GM12878 (cell line): ENCODE results near the gene PPP1R2B. TPM values are rescaled to one million over a fixed set of nuclear protein-coding genes. Genes with fewer than 3 reads are reported as not detected.

Experiments used
- ATAC-seq: fragments of 200-7000 bp; cut with Tn5 transposase; 3 replicates; pipeline ENCODE4 v1.9.1; 2020; ENCODE audit warnings: mild to moderate bottlenecking, moderate library complexity
- BruUV-seq: library from RNA; stranded (reverse); fragments of 400-500 nt; replicated peaks from 2 replicates; lab custom pipeline; 2021; lab: Mats Ljungman, UMichigan
- CTCF ChIA-PET: fragments of 300-600 bp; sonication (Branson Sonifier 250); formaldehyde crosslinking; extraction: SDS; loops from one replicate; lab custom pipeline; 2021; ENCODE audit warnings: inconsistent platforms; lab: Yijun Ruan, JAX
- POLR2A ChIA-PET: fragments of 350-600 bp; formaldehyde crosslinking; extraction: SDS; loops from one replicate; lab custom pipeline; 2021; ENCODE audit warnings: inconsistent platforms; lab: Charles Lee
- RAD21 ChIA-PET: fragments of 300-600 bp; sonication (Branson Sonifier 250); formaldehyde crosslinking; loops from one replicate; lab custom pipeline; 2023; ENCODE audit warnings: antibody characterized with exemption; ENCODE audit not compliant: unreplicated experiment; lab: Charles Lee
- SMC1A ChIA-PET: fragments of 300-600 bp; sonication (Branson Sonifier 250); formaldehyde crosslinking; loops from one replicate; lab custom pipeline; 2023; ENCODE audit not compliant: unreplicated experiment, uncharacterized antibody; lab: Charles Lee
- DNase-seq: peaks from one replicate; pipeline ENCODE4 v3.0.0-alpha.2; 2011; ENCODE audit warnings: low read depth, low spot score
- FAIRE-seq: peaks from 3 replicates; lab custom pipeline; 2011; peaks lifted over from hg19 to GRCh38; lab: Jason Lieb, UNC
- H2AFZ ChIP-seq: 2 replicates; pipeline ENCODE4 v1.6.0; 2011; ENCODE audit warnings: low read depth, low read length, control low read depth; ENCODE audit not compliant: control insufficient read depth
- H3K27ac ChIP-seq: 2 replicates; pipeline ENCODE4 v1.5.1; 2011; ENCODE audit warnings: control low read depth; ENCODE audit not compliant: control insufficient read depth, insufficient read depth
- H3K27me3 ChIP-seq, 2 experiments: replicated peaks in 1 of 2; 2 replicates each; pipeline versions ENCODE4 v1.6.0 to v1.6.1; 2011; ENCODE audit warnings: low read length in 1 of 2; ENCODE audit not compliant: control insufficient read depth in 2 of 2, insufficient read depth in 2 of 2
- H3K36me3 ChIP-seq, 2 experiments: 2 replicates each; pipeline ENCODE4 v1.5.1; 2011; ENCODE audit warnings: low read length in 1 of 2; ENCODE audit not compliant: control insufficient read depth in 2 of 2, insufficient read depth in 2 of 2
- H3K4me1 ChIP-seq: 2 replicates; pipeline ENCODE4 v1.6.1; 2011; ENCODE audit warnings: mild to moderate bottlenecking, low read length, moderate library complexity, mixed read lengths; ENCODE audit not compliant: control insufficient read depth, insufficient read depth
- H3K4me2 ChIP-seq: 2 replicates; pipeline ENCODE4 v1.6.0; 2011; ENCODE audit warnings: control low read depth; ENCODE audit not compliant: control insufficient read depth, insufficient read depth
- H3K4me3 ChIP-seq: fragments of 200-600 bp; sonication (generic); 2 replicates; pipeline ENCODE4 v1.5.1; 2016
- H3K79me2 ChIP-seq: 2 replicates; pipeline ENCODE4 v1.6.0; 2011; ENCODE audit warnings: low read length; ENCODE audit not compliant: control insufficient read depth, insufficient read depth
- H3K9ac ChIP-seq: 2 replicates; pipeline ENCODE4 v1.8.0; 2011; ENCODE audit warnings: low read length, control low read depth, mixed read lengths; ENCODE audit not compliant: control insufficient read depth, insufficient read depth
- H3K9me3 ChIP-seq: replicated peaks from 3 replicates; pipeline ENCODE4 v1.5.1; 2011; ENCODE audit warnings: mild to moderate bottlenecking, low read length; ENCODE audit not compliant: control insufficient read depth, insufficient read depth
- H4K20me1 ChIP-seq: 2 replicates; pipeline ENCODE4 v1.6.0; 2011; ENCODE audit not compliant: control insufficient read depth, insufficient read depth
- BCLAF1 ChIP-seq: fragments of 450-650 bp; IDR thresholded peaks from 2 replicates; pipeline ENCODE4 v1.6.1; 2017; ENCODE audit warnings: antibody characterized with exemption, mild to moderate bottlenecking, moderate library complexity
- CBX3 ChIP-seq: fragments of 200-600 bp; sonication (generic); IDR thresholded peaks from 2 replicates; pipeline ENCODE4 v1.6.1; 2016; ENCODE audit warnings: low read depth, borderline replicate concordance
- CEBPZ ChIP-seq: fragments of 150-350 bp; IDR thresholded peaks from 2 replicates; pipeline ENCODE4 v1.6.1; 2016; ENCODE audit warnings: low read depth, low read length
- MEF2A ChIP-seq: IDR thresholded peaks from 2 replicates; pipeline ENCODE4 v1.6.1; 2011; ENCODE audit warnings: low read depth, mild to moderate bottlenecking, low read length, moderate library complexity; ENCODE audit not compliant: insufficient read depth
- MYB ChIP-seq: fragments of 150-350 bp; IDR thresholded peaks from 2 replicates; pipeline ENCODE4 v1.6.1; 2014; ENCODE audit warnings: mild to moderate bottlenecking, low read depth, low read length, borderline replicate concordance
- PML ChIP-seq: IDR thresholded peaks from 2 replicates; pipeline ENCODE4 v1.6.1; 2012; ENCODE audit warnings: low read length, inconsistent platforms
- POLR2AphosphoS2 ChIP-seq: IDR thresholded peaks from 2 replicates; pipeline ENCODE4 v1.6.1; 2011; ENCODE audit warnings: low read depth, mild to moderate bottlenecking, low read length, improper control_type of control experiment, moderate library complexity
- SIN3A ChIP-seq: IDR thresholded peaks from 2 replicates; pipeline ENCODE4 v1.6.1; 2012; ENCODE audit warnings: low read depth, low read length, improper control_type of control experiment
- SUZ12 ChIP-seq: fragments of 200-600 bp; sonication (generic); IDR thresholded peaks from one replicate; pipeline ENCODE4 v1.6.1; 2018; ENCODE audit warnings: antibody characterized with exemption, mild to moderate bottlenecking; ENCODE audit not compliant: unreplicated experiment
- WRNIP1 ChIP-seq: IDR thresholded peaks from 2 replicates; pipeline ENCODE4 v1.6.1; 2011; ENCODE audit warnings: low read depth, low read length, improper control_type of control experiment, borderline replicate concordance
- YY1 ChIP-seq: IDR thresholded peaks from 2 replicates; pipeline ENCODE4 v1.6.1; 2011; ENCODE audit warnings: low read depth, mild to moderate bottlenecking, low read length
- ZNF384 ChIP-seq: IDR thresholded peaks from 2 replicates; pipeline ENCODE4 v1.6.1; 2012; ENCODE audit warnings: low read depth, mild to moderate bottlenecking, low read length, improper control_type of control experiment, borderline replicate concordance
- ZNF687 ChIP-seq: fragments of 450-650 bp; IDR thresholded peaks from 2 replicates; pipeline ENCODE4 v1.6.1; 2017; ENCODE audit warnings: mild to moderate bottlenecking, moderate library complexity
- ZZZ3 ChIP-seq: IDR thresholded peaks from 2 replicates; pipeline ENCODE4 v1.6.1; 2011; ENCODE audit warnings: low read depth; ENCODE audit not compliant: control insufficient read depth, insufficient read length
- WGBS: methylation state at CpG from one replicate; pipeline ENCODE4 v1.1.6; 2016; ENCODE audit warnings: low lambda C conversion rate; ENCODE audit not compliant: insufficient replicate concordance, insufficient coverage; ENCODE audit errors: missing lambda C conversion rate; 5-methylcytosine and 5-hydroxymethylcytosine counted together
- in situ Hi-C: fragments of 300-500 bp; cut with MboI; formaldehyde crosslinking; loops from 9 replicates; pipeline ENCODE4 v1.14.3; 2018; ENCODE audit warnings: mixed read lengths
- intact Hi-C: fragments of 100-400 bp; cut with micrococcal nuclease; formaldehyde crosslinking; loops from one replicate; pipeline ENCODE4 v1.14.2; 2022; ENCODE audit not compliant: unreplicated experiment
- polyA plus RNA-seq, 11 experiments: library from polyadenylated mRNA; depleted of rRNA in 4 of 11; unstranded in 6 of 11; stranded (reverse) in 5 of 11; fragments of >200 nt; fragmentation: Nextera tagmentation in 4 of 11; fragmentation: Illumina TruSeq in 1 of 11; extraction: Ambion mirVana in 4 of 11; extraction: Trizol in 1 of 11; gene quantifications; 1 replicate in 1 of 11; 2 replicates in 10 of 11; pipeline versions ENCODE4 v1.2.1 to v1.2.3, GENCODE V29; 2011 to 2016; ENCODE audit warnings: inconsistent platforms in 2 of 11, missing spikeins in 2 of 11, low read depth in 1 of 11
- total RNA-seq, 4 experiments: library from RNA; depleted of rRNA in 3 of 4; stranded (reverse); fragments of >200 nt in 3 of 4; fragmentation: Illumina TruSeq in 1 of 4; extraction: Trizol in 1 of 4; gene quantifications; 2 replicates each; pipeline versions ENCODE4 v1.2.1 to v1.2.3, GENCODE V29; 2013 to 2021

The PPP1R2B gene
- total and polyA plus RNA-seq, 10 of the 15 experiments (the other 5 are each of a cell fraction or from before 2014, with no cell fraction given): 0.02 to 0.13 (median 0.08) TPM; not detected in 5

- CTCF ChIA-PET: interaction anchor here (0.7 to 4.1 kb wide), 8 partner anchors 12 to 239 kb away, joined by 3 to 26 read pairs (median 6); no protein-coding TSS in a partner anchor
- 97% methylated on average over 2 of the region's 4 CpGs for WGBS
- intact Hi-C loops: loop anchor here (1.0 to 2.0 kb wide), 3 partner anchors 28 to 134 kb away; no protein-coding TSS in a partner anchor
- TF ChIP-seq BCLAF1: no peak
- TF ChIP-seq ZZZ3: no peak
- TF ChIP-seq CBX3: no peak
- TF ChIP-seq SUZ12: no peak
- TF ChIP-seq ZNF687: no peak
- TF ChIP-seq CEBPZ: no peak
- TF ChIP-seq MEF2A: no peak
- no peak for TF ChIP-seq SIN3A
- TF ChIP-seq YY1: no peak
- no peak for TF ChIP-seq MYB
- no peak for TF ChIP-seq ZNF384
- TF ChIP-seq WRNIP1: no peak
- no peak for TF ChIP-seq POLR2AphosphoS2
- no peak for TF ChIP-seq PML
Measured at GRCh38 chr5:156892864-156893263, 42.8 kb downstream of the PPP1R2B start.

More at GRCh38 chr5:156892864-156893263, 42.8 kb downstream of the PPP1R2B start:
- H3K4me2 ChIP-seq: no peak overlapping the region
- in situ Hi-C loops: no loop called here
- H3K9me3 ChIP-seq: no peaks in the 10 kb centered on the region
- no TSS peak for BruUV-seq
- peaks cover 23% of the 10 kb centered on the region for H3K4me1 ChIP-seq
- no peaks in the 10 kb centered on the region for H4K20me1 ChIP-seq
- H3K9ac ChIP-seq: no peak overlapping the region
- DNase-seq: no peak
- H3K27me3 ChIP-seq: no peaks in the 10 kb centered on the region
- FAIRE-seq: no peak
- POLR2A ChIA-PET: interaction anchor here (0.6 to 3.8 kb wide), 3 partner anchors 10 to 125 kb away, joined by 4 to 17 read pairs (median 5); no protein-coding TSS in a partner anchor
- no peaks in the 10 kb centered on the region for H3K79me2 ChIP-seq
- H2AFZ ChIP-seq: no peak overlapping the region
- no peak overlapping the region for H3K27ac ChIP-seq
- SMC1A ChIA-PET: interaction anchor here (0.6 to 5.3 kb wide), 12 partner anchors 9 to 368 kb away, joined by 3 to 53 read pairs (median 4); no protein-coding TSS in a partner anchor
- RAD21 ChIA-PET: interaction anchor here (1.3 to 10.8 kb wide), 5 partner anchors 12 to 239 kb away, joined by 3 to 218 read pairs (median 14); no protein-coding TSS in a partner anchor
- peak; percentile 51 for ATAC-seq
- H3K36me3 ChIP-seq: no peaks in the 10 kb centered on the region
- no peak overlapping the region for H3K4me3 ChIP-seq
